DMS79 treated with DMSO at 0.1 percent for 48 hours (cell line): Measurements from ENCODE around the gene AMZ2.
"Not testable (repeated sequence)": the region's sequence is repeated elsewhere in the genome, so short reads cannot be mapped to it uniquely, and the experiment has no call there.

ENCODE experiments used
- DNase-seq: peaks from one replicate; lab custom pipeline; 2025; lab: John Stamatoyannopoulos, UW

Gene AMZ2

GRCh38 chr17:68247445-68248198 is at the start of gene AMZ2:
Gene AMZ2 (plus strand): TSS chr17:68248043. CDS start chr17:68250188, 2,145 bp downstream.
- DNase-seq, result peak; percentile 53

GRCh38 chr17:68198931-68199836 is 48.7 kb upstream of the AMZ2 start:
- no peak for DNase-seq

- DNase-seq, result no peak
These were observed 47.8 kb upstream of the AMZ2 start for GRCh38 chr17:68199837-68200688.

GRCh38 chr17:68200689-68201417 is 47.0 kb upstream of the AMZ2 start:
- peak; percentile 23 for DNase-seq

GRCh38 chr17:68201418-68201771 is 46.4 kb upstream of the AMZ2 start:
- DNase-seq, result not testable (repeated sequence)

GRCh38 chr17:68202321-68202720 is 45.5 kb upstream of the AMZ2 start:
- DNase-seq, result not testable (repeated sequence)

GRCh38 chr17:68204736-68205135 is 43.1 kb upstream of the AMZ2 start:
- DNase-seq, result no peak

GRCh38 chr17:68205251-68205807 is 42.5 kb upstream of the AMZ2 start:
- DNase-seq, result peak; percentile 61

GRCh38 chr17:68205808-68206720 is 41.8 kb upstream of the AMZ2 start:
- peak; percentile 8 for DNase-seq

- DNase-seq, result no peak
These were observed 40.1 kb upstream of the AMZ2 start for GRCh38 chr17:68207651-68208253.

- DNase-seq, result not testable (repeated sequence)
These were observed 39.2 kb upstream of the AMZ2 start for GRCh38 chr17:68208651-68209050.

GRCh38 chr17:68209191-68209900 is 38.5 kb upstream of the AMZ2 start:
- DNase-seq, result not testable (repeated sequence)

- no peak for DNase-seq
These were observed 37.1 kb upstream of the AMZ2 start for GRCh38 chr17:68210570-68211315.

GRCh38 chr17:68213428-68214411 is 34.1 kb upstream of the AMZ2 start:
- DNase-seq, result not testable (repeated sequence)

GRCh38 chr17:68215453-68215852 is 32.4 kb upstream of the AMZ2 start:
- DNase-seq, result not testable (repeated sequence)

GRCh38 chr17:68219429-68219828 is 28.4 kb upstream of the AMZ2 start:
- DNase-seq, result not testable (repeated sequence)

- not testable (repeated sequence) for DNase-seq
These were observed 27.7 kb upstream of the AMZ2 start for GRCh38 chr17:68220186-68220585.
